GM23338 (cell line): ENCODE measurements around the gene KRTAP13-1. TPM values are rescaled to one million over a fixed set of nuclear protein-coding genes. Genes with fewer than 3 reads are reported as not detected.
A peak's percentile ranks its signal among the peaks of the same experiment; 100 is the strongest.

ENCODE experiments used
- ATAC-seq: fragments of 200-7000 bp; cut with Tn5 transposase; 3 replicates; pipeline ENCODE4 v1.9.1; 2020
- DNase-seq: peaks from one replicate; pipeline ENCODE4 v3.0.0-alpha.2; 2015; ENCODE audit warnings: low spot score
- H2AFZ ChIP-seq: fragments of 200-600 bp; sonication (generic); 2 replicates; pipeline ENCODE4 v1.8.0; 2016; ENCODE audit warnings: antibody characterized with exemption, mild to moderate bottlenecking, moderate library complexity
- H3F3A ChIP-seq: fragments of 200-600 bp; sonication (generic); replicated peaks from 2 replicates; pipeline ENCODE4 v1.8.0; 2017; ENCODE audit warnings: antibody characterized with exemption, mixed run types, low read depth
- H3K27ac ChIP-seq: fragments of 200-600 bp; sonication (generic); 2 replicates; pipeline ENCODE4 v1.6.1; 2016; ENCODE audit warnings: low read depth
- H3K27me3 ChIP-seq: fragments of 200-600 bp; sonication (generic); 2 replicates; pipeline ENCODE4 v1.8.0; 2016; ENCODE audit warnings: mild to moderate bottlenecking, mixed run types, moderate library complexity; ENCODE audit not compliant: insufficient read depth
- H3K36me3 ChIP-seq: fragments of 200-600 bp; sonication (generic); 2 replicates; pipeline ENCODE4 v1.8.0; 2016; ENCODE audit warnings: mild to moderate bottlenecking; ENCODE audit not compliant: insufficient read depth
- H3K4me1 ChIP-seq: fragments of 200-600 bp; sonication (generic); 2 replicates; pipeline ENCODE4 v1.8.0; 2016; ENCODE audit warnings: mild to moderate bottlenecking, moderate library complexity; ENCODE audit not compliant: insufficient read depth
- H3K4me2 ChIP-seq: fragments of 200-600 bp; sonication (generic); 2 replicates; pipeline ENCODE4 v1.7.1; 2017; ENCODE audit warnings: mixed run types
- H3K4me3 ChIP-seq: fragments of 200-600 bp; sonication (generic); 2 replicates; pipeline ENCODE4 v1.6.1; 2016; ENCODE audit warnings: mixed run types
- H3K79me2 ChIP-seq: fragments of 200-600 bp; sonication (generic); replicated peaks from 2 replicates; pipeline ENCODE4 v1.8.0; 2017; ENCODE audit warnings: mild to moderate bottlenecking; ENCODE audit not compliant: insufficient read depth
- H3K9me2 ChIP-seq: fragments of 200-600 bp; sonication (generic); 2 replicates; pipeline ENCODE4 v1.8.0; 2017; ENCODE audit not compliant: insufficient read depth
- H4K20me1 ChIP-seq: fragments of 200-600 bp; sonication (generic); replicated peaks from 2 replicates; pipeline ENCODE4 v1.8.0; 2017; ENCODE audit warnings: mild to moderate bottlenecking; ENCODE audit not compliant: insufficient read depth
- H3K27ac Mint-ChIP-seq: 2 replicates; pipeline ENCODE4 v1.8.0; 2020; ENCODE audit warnings: inconsistent platforms, mild to moderate bottlenecking, moderate library complexity, mixed read lengths
- H3K27me3 Mint-ChIP-seq: 3 replicates; pipeline ENCODE4 v1.8.0; 2022; ENCODE audit warnings: low read depth, mild to moderate bottlenecking, moderate library complexity, mixed read lengths, inconsistent platforms; ENCODE audit not compliant: insufficient read depth, poor library complexity
- H3K36me3 Mint-ChIP-seq: 3 replicates; pipeline ENCODE4 v1.8.0; 2021; ENCODE audit warnings: low read depth, mild to moderate bottlenecking, inconsistent platforms, moderate library complexity, mixed read lengths
- H3K4me1 Mint-ChIP-seq: 3 replicates; pipeline ENCODE4 v1.8.0; 2020; ENCODE audit warnings: mild to moderate bottlenecking, inconsistent platforms, mixed read lengths
- H3K4me3 Mint-ChIP-seq: 3 replicates; pipeline ENCODE4 v1.8.0; 2021; ENCODE audit warnings: moderate library complexity, mild to moderate bottlenecking, inconsistent platforms, mixed read lengths
- H3K9me3 Mint-ChIP-seq: 3 replicates; pipeline ENCODE4 v1.8.0; 2020; ENCODE audit warnings: moderate library complexity, mild to moderate bottlenecking, inconsistent platforms, mixed read lengths
- CREB1 ChIP-seq: fragments of 250-450 bp; sonication (Bioruptor Pico); IDR thresholded peaks from 2 replicates; pipeline ENCODE4 v1.5.0; 2020; ENCODE audit warnings: low read depth, mild to moderate bottlenecking, moderate library complexity
- EZH2phosphoT487 ChIP-seq: fragments of 200-600 bp; sonication (generic); IDR thresholded peaks from one replicate; pipeline ENCODE4 v1.8.1; 2018; ENCODE audit warnings: antibody characterized with exemption; ENCODE audit not compliant: unreplicated experiment
- JUNB ChIP-seq: IDR thresholded peaks from one replicate; pipeline ENCODE4 v1.6.1; 2016; ENCODE audit warnings: antibody characterized with exemption; ENCODE audit not compliant: unreplicated experiment
- NANOG ChIP-seq: IDR thresholded peaks from 2 replicates; pipeline ENCODE4 v1.6.1; 2016; ENCODE audit warnings: antibody characterized with exemption, borderline replicate concordance
- POLR2AphosphoS5 ChIP-seq: IDR thresholded peaks from 2 replicates; pipeline ENCODE4 v1.6.1; 2016; ENCODE audit warnings: antibody characterized with exemption, low read depth
- STAT1 ChIP-seq: IDR thresholded peaks from one replicate; pipeline ENCODE4 v1.6.1; 2016; ENCODE audit warnings: antibody characterized with exemption; ENCODE audit not compliant: unreplicated experiment
- ZNF114 ChIP-seq: fragments of 250-450 bp; sonication (Bioruptor Pico); IDR thresholded peaks from 2 replicates; pipeline ENCODE4 v1.5.0; 2020; ENCODE audit warnings: mild to moderate bottlenecking, moderate library complexity
- ZNF331 ChIP-seq: fragments of 250-450 bp; sonication (Bioruptor Pico); IDR thresholded peaks from 2 replicates; pipeline ENCODE4 v1.5.0; 2020; ENCODE audit warnings: low read depth, mild to moderate bottlenecking, moderate library complexity
- ZNF462 ChIP-seq: fragments of 250-450 bp; sonication (Bioruptor Pico); IDR thresholded peaks from 2 replicates; pipeline ENCODE4 v1.5.0; 2020; ENCODE audit warnings: mild to moderate bottlenecking, moderate library complexity
- polyA plus RNA-seq: library from polyadenylated mRNA; unstranded; fragments of >200 nt; fragmentation: Nextera tagmentation; extraction: Ambion mirVana; gene quantifications from 2 replicates; pipeline ENCODE4 v1.2.1, GENCODE V29; 2016
- total RNA-seq: library from RNA; depleted of rRNA; stranded (reverse); fragments of >200 nt; shearing (Covaris generic); gene quantifications from 2 replicates; pipeline ENCODE4 v1.2.3, GENCODE V29; 2014
- TF ChIP-seq, protein P1 (sequence below): IDR thresholded peaks from 2 replicates; pipeline ENCODE4 v1.6.1; 2016; ENCODE audit warnings: antibody characterized with exemption

The KRTAP13-1 gene
- total and polyA plus RNA-seq, 2 experiments from 2014 or later, result not detected

GRCh38 chr21:30348506-30348905, 47.3 kb upstream of the KRTAP13-1 start, which contains the start of gene KRTAP23-1:
KRTAP23-1 (minus strand) TSS chr21:30348606; CDS start chr21:30348606, 0 bp downstream.
- peaks cover 16% of the 10 kb centered on the region for H3K4me1 ChIP-seq
- Mint-ChIP-seq H3K4me1 (peaks cover 17% of the 10 kb centered on the region), H3K4me3 (no peak within 1 kb of the TSS), H3K27me3 (peaks cover 5% of the 10 kb centered on the region), H3K36me3 (peaks cover 8% of the 10 kb centered on the region; the same call in 2 of the 3 replicates), H3K27ac (peak within 1 kb of the TSS; percentile 42; the same call in 1 of the 2 replicates), H3K9me3 (peaks cover 8% of the 10 kb centered on the region; the same call in 1 of the 3 replicates)
- TF ChIP-seq ZNF114 (CRISPR knock-in tag), result no peak
- TF ChIP-seq POLR2AphosphoS5, result no peak
- TF ChIP-seq JUNB, result no peak
- TF ChIP-seq STAT1, result no peak
- TF ChIP-seq, protein P1, sequence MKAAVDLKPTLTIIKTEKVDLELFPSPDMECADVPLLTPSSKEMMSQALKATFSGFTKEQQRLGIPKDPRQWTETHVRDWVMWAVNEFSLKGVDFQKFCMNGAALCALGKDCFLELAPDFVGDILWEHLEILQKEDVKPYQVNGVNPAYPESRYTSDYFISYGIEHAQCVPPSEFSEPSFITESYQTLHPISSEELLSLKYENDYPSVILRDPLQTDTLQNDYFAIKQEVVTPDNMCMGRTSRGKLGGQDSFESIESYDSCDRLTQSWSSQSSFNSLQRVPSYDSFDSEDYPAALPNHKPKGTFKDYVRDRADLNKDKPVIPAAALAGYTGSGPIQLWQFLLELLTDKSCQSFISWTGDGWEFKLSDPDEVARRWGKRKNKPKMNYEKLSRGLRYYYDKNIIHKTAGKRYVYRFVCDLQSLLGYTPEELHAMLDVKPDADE, result no peak
- H3K27me3 ChIP-seq, result no peaks in the 10 kb centered on the region
- H3K36me3 ChIP-seq, result no peaks in the 10 kb centered on the region
- H3F3A ChIP-seq, result no peaks in the 10 kb centered on the region
- ATAC-seq (no peak), DNase-seq (no peak)
- 0 out of 2 replicates have a peak within 1 kb of the TSS, but pooled peaks have one; percentile 23 for H2AFZ ChIP-seq
- H3K79me2 ChIP-seq, result no peaks in the 10 kb centered on the region
- peak within 1 kb of the TSS; percentile 15; the same call in 1 of the 2 replicates for H3K4me2 ChIP-seq
- no peak within 1 kb of the TSS for H3K27ac ChIP-seq
- H3K4me3 ChIP-seq, result no peak within 1 kb of the TSS
- no peaks in the 10 kb centered on the region for H4K20me1 ChIP-seq
- peaks cover 2% of the 10 kb centered on the region; the same call in 1 of the 2 replicates for H3K9me2 ChIP-seq

GRCh38 chr21:30349572-30349971, 46.3 kb upstream of the KRTAP13-1 start:
- Histone ChIP-seq H3K27ac (no peak overlapping the region), H2AFZ (no peak overlapping the region), H3K36me3 (no peaks in the 10 kb centered on the region), H3K4me1 (peaks cover 16% of the 10 kb centered on the region), H3K9me2 (peaks cover 2% of the 10 kb centered on the region; the same call in 1 of the 2 replicates), H3K27me3 (no peaks in the 10 kb centered on the region), H3F3A (no peaks in the 10 kb centered on the region), H3K79me2 (no peaks in the 10 kb centered on the region), H4K20me1 (no peaks in the 10 kb centered on the region), H3K4me3 (no peak overlapping the region), H3K4me2 (peak overlapping the region; percentile 15; the same call in 1 of the 2 replicates)
- Mint-ChIP-seq H3K36me3 (peaks cover 8% of the 10 kb centered on the region; the same call in 2 of the 3 replicates), H3K4me3 (no peak overlapping the region), H3K27me3 (peaks cover 5% of the 10 kb centered on the region), H3K9me3 (peaks cover 8% of the 10 kb centered on the region; the same call in 1 of the 3 replicates), H3K27ac (no peak overlapping the region), H3K4me1 (peaks cover 17% of the 10 kb centered on the region)
- ATAC-seq (no peak), DNase-seq (no peak)
- no peak for TF ChIP-seq CREB1 (CRISPR knock-in tag)
- no peak for TF ChIP-seq ZNF462 (CRISPR knock-in tag)
- no peak for TF ChIP-seq NANOG
- TF ChIP-seq JUNB, result no peak
- TF ChIP-seq STAT1, result no peak
- no peak for TF ChIP-seq ZNF331 (CRISPR knock-in tag)
- no peak for TF ChIP-seq EZH2phosphoT487
- TF ChIP-seq, protein P1, result no peak
